Measurements from ENCODE around the gene OR51A4.

Gene OR51A4

DNA sequence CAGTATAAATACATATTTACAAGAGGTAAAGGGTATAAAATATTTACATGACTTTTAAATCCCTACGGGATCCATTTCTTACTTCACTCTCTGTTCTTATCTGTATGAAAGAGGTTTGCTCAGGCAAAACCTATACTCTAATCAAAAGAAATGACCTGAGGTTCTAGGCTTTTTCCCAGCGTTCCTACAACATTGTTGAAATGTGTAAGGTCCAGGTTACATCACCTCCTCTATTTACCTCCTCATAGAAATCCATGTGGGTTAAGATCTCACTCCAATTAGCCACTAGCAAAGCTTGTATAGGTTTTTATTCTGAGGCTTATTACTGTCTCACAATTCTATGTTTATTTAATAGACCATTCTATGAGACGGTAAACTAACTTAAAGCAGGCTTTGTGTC, 35.3 kb upstream of the OR51A4 start:
- TF ChIP-seq, protein P1, sequence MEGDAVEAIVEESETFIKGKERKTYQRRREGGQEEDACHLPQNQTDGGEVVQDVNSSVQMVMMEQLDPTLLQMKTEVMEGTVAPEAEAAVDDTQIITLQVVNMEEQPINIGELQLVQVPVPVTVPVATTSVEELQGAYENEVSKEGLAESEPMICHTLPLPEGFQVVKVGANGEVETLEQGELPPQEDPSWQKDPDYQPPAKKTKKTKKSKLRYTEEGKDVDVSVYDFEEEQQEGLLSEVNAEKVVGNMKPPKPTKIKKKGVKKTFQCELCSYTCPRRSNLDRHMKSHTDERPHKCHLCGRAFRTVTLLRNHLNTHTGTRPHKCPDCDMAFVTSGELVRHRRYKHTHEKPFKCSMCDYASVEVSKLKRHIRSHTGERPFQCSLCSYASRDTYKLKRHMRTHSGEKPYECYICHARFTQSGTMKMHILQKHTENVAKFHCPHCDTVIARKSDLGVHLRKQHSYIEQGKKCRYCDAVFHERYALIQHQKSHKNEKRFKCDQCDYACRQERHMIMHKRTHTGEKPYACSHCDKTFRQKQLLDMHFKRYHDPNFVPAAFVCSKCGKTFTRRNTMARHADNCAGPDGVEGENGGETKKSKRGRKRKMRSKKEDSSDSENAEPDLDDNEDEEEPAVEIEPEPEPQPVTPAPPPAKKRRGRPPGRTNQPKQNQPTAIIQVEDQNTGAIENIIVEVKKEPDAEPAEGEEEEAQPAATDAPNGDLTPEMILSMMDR (IDR thresholded peaks at IDR 0.05; ENCODE audit: low read depth, low read length): no peak
- no peak for TF ChIP-seq EZH2phosphoT487 (IDR thresholded peaks at IDR 0.05; ENCODE audit: low read depth)
- Histone ChIP-seq H3K27ac (ENCODE audit: low read length) (no peak overlapping the region), H3K36me3 (replicated peaks; ENCODE audit: low read depth, low read length) (no peaks in the 10 kb centered on the region), H3K9me3 (ENCODE audit: insufficient read depth, low read length) (no peaks in the 10 kb centered on the region), H4K20me1 (ENCODE audit: insufficient read depth, low read length) (no peaks in the 10 kb centered on the region), H3K4me1 (ENCODE audit: low read length) (no peaks in the 10 kb centered on the region), H2AFZ (ENCODE audit: low read depth, low read length) (no peak overlapping the region), H3K9ac (ENCODE audit: low read length) (no peak overlapping the region), H3K79me2 (ENCODE audit: low read length) (no peaks in the 10 kb centered on the region), H3K27me3 (ENCODE audit: low read depth, low read length) (no peaks in the 10 kb centered on the region), H3K4me3 (ENCODE audit: low read length) (no peak overlapping the region), H3K4me2 (ENCODE audit: low read length) (no peak overlapping the region)

DNA sequence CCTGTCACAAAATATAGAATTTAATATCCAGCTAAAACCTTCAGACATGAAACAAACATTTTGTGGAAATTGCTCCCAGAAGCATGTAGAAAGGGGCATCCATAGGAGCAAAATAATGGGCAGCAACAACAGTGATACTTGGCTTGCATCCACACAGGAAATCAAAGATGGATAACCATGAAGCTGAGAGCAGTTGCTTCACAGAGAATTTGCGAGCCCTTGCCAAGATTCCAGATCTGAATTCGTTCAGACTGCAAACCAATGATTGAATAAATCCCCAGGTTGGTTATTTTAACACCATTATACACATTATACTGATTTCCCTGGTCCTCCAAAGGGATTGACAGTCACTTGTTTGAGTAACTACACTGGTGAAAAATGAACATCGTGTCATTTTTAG, 31.6 kb upstream of the OR51A4 start:
- Histone ChIP-seq H3K36me3 (replicated peaks; ENCODE audit: low read depth, low read length) (no peaks in the 10 kb centered on the region), H3K27me3 (ENCODE audit: low read depth, low read length) (no peaks in the 10 kb centered on the region), H3K4me1 (ENCODE audit: low read length) (no peaks in the 10 kb centered on the region), H3K79me2 (ENCODE audit: low read length) (no peaks in the 10 kb centered on the region), H3K4me2 (ENCODE audit: low read length) (no peak overlapping the region), H3K9me3 (ENCODE audit: insufficient read depth, low read length) (no peaks in the 10 kb centered on the region), H2AFZ (ENCODE audit: low read depth, low read length) (no peak overlapping the region), H3K4me3 (ENCODE audit: low read length) (no peak overlapping the region), H3K9ac (ENCODE audit: low read length) (no peak overlapping the region), H4K20me1 (ENCODE audit: insufficient read depth, low read length) (no peaks in the 10 kb centered on the region), H3K27ac (ENCODE audit: low read length) (no peak overlapping the region)
- TF ChIP-seq, protein P1 (IDR thresholded peaks at IDR 0.05; ENCODE audit: low read depth, low read length): no peak
- TF ChIP-seq EZH2phosphoT487 (IDR thresholded peaks at IDR 0.05; ENCODE audit: low read depth): no peak

DNA sequence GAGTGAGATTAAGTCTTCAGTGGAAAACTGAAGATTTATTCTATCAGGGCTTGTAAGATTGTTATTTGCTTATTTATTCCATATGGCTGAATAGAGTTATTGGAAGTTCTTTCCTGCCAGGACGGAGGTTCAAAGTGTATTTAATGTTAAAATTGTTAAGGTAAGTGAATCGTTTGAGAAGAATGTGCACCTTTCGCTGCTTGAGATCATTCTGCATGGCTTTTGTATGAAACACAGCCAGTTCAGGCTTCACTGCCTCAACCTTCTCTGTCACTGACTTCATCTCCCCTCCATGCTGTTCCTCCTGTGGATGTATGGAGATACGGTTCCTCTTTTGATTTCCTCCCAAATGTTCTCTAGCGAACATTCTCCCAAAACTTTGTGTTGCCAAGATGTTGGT, 28.0 kb upstream of the OR51A4 start:
- H3K9ac ChIP-seq (ENCODE audit: low read length): no peak overlapping the region
- no peaks in the 10 kb centered on the region for H4K20me1 ChIP-seq (ENCODE audit: insufficient read depth, low read length)
- no peak overlapping the region for H3K27ac ChIP-seq (ENCODE audit: low read length)
- no peak overlapping the region for H2AFZ ChIP-seq (ENCODE audit: low read depth, low read length)
- H3K36me3 ChIP-seq (replicated peaks; ENCODE audit: low read depth, low read length): no peaks in the 10 kb centered on the region
- H3K79me2 ChIP-seq (ENCODE audit: low read length): no peaks in the 10 kb centered on the region
- H3K4me1 ChIP-seq (ENCODE audit: low read length): peaks cover 5% of the 10 kb centered on the region; the same call in 1 of the 2 replicates
- H3K27me3 ChIP-seq (ENCODE audit: low read depth, low read length): no peaks in the 10 kb centered on the region
- H3K4me3 ChIP-seq (ENCODE audit: low read length): no peak overlapping the region
- no peak for TF ChIP-seq EZH2phosphoT487 (IDR thresholded peaks at IDR 0.05; ENCODE audit: low read depth)
- TF ChIP-seq, protein P1 (IDR thresholded peaks at IDR 0.05; ENCODE audit: low read depth, low read length): no peak
- H3K9me3 ChIP-seq (ENCODE audit: insufficient read depth, low read length): no peaks in the 10 kb centered on the region
- no peak overlapping the region for H3K4me2 ChIP-seq (ENCODE audit: low read length)

DNA sequence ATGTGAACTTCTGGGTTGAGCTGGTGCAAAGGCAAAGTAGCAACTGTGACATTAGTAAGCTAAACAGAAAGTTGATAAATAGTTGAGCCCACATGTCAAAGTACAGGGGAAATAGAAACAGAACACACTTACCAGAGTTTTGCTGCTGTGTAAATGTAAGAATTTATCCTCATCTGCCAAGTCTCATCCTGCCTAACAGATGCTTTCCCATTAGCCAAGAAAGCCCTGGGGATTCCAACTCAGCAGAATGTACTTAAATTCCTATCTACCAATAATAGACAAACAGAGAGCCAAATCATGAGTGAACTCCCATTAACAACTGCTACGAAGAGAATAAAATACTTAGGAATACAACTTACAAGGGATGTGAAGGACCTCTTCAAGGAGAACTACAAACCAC, 15.4 kb upstream of the OR51A4 start:
- Histone ChIP-seq H3K4me1 (ENCODE audit: low read length) (peaks cover 6% of the 10 kb centered on the region; the same call in 1 of the 2 replicates), H3K9me3 (ENCODE audit: insufficient read depth, low read length) (no peaks in the 10 kb centered on the region), H3K79me2 (ENCODE audit: low read length) (no peaks in the 10 kb centered on the region), H3K36me3 (replicated peaks; ENCODE audit: low read depth, low read length) (no peaks in the 10 kb centered on the region), H2AFZ (ENCODE audit: low read depth, low read length) (no peak overlapping the region), H3K27ac (ENCODE audit: low read length) (no peak overlapping the region), H3K4me2 (ENCODE audit: low read length) (no peak overlapping the region), H3K27me3 (ENCODE audit: low read depth, low read length) (no peaks in the 10 kb centered on the region), H3K9ac (ENCODE audit: low read length) (no peak overlapping the region), H3K4me3 (ENCODE audit: low read length) (no peak overlapping the region), H4K20me1 (ENCODE audit: insufficient read depth, low read length) (no peaks in the 10 kb centered on the region)
- TF ChIP-seq EZH2phosphoT487 (IDR thresholded peaks at IDR 0.05; ENCODE audit: low read depth): no peak
- TF ChIP-seq, protein P1 (IDR thresholded peaks at IDR 0.05; ENCODE audit: low read depth, low read length): no peak
